Embryonic facial prominence (tissue), 1 donor: ENCODE data around the gene SIK2.
A peak's percentile ranks its signal among the peaks of the same experiment; 100 is the strongest.
"Not testable (repeated sequence)": the region's sequence is repeated elsewhere in the genome, so short reads cannot be mapped to it uniquely, and the experiment has no call there.

Experiments used
- DNase-seq: peaks from one replicate; pipeline ENCODE4 v3.0.0-alpha.2; 2016; ENCODE audit errors: extremely low spot score

SIK2 gene

DNA sequence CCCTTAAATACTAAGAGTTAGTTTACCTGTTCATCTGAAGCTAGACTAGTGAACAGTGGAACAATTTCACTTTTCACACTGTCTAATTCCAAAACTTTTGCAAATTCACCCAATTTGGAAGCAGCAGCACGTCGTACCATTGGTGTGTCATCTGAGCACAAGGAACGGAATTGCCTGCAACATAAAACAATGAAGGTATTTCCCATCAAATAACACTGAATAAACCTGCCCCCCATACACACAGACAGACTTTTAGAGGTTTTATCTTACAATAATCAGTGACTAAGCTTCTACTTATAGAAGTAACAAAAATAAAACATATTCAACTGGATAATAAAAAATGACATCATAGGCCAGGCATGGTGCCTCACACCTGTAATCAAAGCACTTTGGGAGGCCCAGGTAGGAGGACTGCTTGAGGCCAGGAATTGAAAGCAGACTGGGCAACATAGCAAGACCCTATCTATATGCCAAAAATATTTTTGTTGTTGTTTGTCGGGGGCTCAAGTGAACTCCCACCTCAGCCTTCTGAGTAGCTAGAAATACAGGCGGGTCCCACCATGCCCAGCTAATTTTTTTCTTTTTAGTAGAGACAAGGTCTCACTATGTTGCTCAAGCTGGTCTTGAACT, 157.6 kb downstream of the SIK2 start:
- DNase-seq: no peak

DNA sequence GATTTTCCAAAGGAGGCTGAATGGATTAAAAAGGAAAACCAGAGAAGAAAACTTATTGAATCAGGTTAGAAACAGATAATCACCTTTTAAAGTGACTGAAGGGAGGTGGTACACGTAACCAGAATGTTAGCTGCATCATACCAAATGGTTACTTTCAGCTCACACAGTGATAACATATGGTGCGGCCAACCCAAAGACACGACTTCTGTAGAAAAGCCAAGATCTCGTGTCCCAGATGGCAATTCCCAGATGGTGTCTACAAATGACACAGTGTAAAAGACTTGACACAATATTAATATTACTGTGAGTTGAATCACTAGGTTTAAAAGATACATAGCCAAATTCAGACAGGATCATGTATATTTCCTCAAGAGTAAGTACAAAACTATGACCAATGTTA, 158.8 kb downstream of the SIK2 start:
- DNase-seq: no peak

DNA sequence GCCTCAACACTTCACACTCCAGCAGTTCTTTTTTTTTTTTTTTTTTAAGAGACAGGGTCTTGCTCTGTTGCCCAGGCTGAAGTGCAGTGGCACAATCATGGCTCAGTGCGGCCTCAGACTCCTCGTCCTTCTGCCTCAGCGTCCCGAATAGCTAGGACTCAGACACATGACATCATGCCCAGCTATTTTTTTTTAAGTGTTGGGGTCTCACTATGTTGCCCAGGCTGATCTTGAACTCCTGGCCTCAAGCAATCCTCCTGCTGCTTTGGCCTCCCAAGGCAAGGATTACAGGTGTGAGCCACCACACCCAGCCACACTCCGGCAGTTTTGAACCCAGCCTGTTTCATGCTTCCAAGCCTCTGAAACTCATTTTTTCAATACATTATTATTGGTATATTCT, 160.3 kb downstream of the SIK2 start:
- no peak for DNase-seq

DNA sequence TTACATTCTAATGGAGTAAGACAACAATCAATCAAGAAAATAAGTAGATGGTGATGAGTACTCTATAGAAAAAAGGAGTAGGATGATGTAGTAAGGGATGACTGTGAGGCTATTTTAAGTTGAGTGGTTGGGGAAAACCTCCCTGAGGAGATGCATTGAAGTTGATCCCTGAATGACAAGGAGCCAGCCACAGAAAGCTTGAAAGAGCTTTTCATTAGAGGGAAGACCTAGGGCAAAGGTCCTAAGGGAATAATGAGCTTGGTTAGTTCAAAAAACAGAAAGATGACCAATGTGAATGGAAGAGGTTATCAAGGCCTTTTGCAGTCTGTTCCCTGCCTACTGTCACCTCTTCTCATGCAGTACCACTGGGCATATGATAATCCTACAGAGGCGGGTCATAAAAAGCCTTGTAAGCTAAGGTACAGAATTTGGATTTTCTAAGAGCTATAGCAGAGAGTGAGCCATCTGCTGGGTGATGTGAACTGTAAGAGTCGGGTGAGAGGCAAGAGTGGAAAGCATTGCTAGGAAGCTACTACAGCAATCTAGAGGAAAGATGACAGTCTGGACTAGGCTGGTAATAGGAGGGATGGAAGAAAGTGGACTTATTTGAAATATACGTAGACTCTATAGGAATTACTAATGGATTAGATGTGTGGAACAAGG, 160.9 kb downstream of the SIK2 start:
- no peak for DNase-seq

DNA sequence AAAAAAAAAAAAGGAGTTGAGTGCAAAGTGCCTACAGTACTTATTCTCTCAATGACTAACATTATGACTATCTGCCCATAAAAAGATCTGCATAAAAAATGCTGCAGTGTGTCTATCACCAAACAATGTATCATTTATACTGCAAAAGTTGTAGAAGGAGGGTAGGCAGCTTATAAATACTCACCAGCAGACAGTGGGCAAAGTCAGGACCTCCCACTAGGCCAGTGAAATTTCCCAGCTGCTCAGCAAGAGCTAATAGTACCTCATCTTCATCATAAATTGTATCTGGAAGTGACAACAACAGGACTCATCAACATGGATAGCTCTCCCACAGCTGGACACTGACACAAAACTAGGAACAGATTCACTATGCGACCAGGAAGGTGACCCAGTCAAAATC, 162.4 kb downstream of the SIK2 start:
- DNase-seq: no peak

DNA sequence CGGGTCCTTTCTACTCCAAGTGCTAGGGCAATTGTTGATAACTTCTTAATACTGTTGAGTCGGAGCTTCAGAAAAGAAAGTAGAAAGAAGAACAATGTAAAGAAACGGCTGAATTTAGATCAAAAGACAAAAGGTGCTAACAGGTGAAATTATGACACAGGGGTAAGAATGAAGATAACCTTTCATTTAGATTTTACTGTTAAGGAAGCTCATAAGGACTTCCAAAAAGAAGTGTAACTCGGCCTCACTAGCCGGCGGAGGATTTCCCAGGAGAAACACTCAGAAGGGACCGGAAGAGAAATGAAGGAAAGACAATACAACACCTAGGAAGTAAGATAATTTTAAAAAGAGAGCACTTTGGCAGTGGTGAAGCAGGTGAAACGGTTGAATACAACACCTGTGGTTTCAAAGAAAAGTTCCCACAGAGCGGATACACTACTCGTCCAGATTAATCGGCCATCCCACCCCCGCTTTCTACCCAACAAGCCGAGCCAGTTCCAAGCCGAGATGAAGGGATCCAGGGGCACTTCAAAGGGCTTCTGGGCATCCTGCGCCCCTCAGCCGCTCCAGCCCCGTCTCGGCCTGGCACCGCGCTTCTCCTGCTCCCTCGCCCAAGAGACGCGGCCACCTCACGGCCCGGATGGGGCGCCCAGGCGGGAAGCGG, 163.2 kb downstream of the SIK2 start:
- DNase-seq: no peak

DNA sequence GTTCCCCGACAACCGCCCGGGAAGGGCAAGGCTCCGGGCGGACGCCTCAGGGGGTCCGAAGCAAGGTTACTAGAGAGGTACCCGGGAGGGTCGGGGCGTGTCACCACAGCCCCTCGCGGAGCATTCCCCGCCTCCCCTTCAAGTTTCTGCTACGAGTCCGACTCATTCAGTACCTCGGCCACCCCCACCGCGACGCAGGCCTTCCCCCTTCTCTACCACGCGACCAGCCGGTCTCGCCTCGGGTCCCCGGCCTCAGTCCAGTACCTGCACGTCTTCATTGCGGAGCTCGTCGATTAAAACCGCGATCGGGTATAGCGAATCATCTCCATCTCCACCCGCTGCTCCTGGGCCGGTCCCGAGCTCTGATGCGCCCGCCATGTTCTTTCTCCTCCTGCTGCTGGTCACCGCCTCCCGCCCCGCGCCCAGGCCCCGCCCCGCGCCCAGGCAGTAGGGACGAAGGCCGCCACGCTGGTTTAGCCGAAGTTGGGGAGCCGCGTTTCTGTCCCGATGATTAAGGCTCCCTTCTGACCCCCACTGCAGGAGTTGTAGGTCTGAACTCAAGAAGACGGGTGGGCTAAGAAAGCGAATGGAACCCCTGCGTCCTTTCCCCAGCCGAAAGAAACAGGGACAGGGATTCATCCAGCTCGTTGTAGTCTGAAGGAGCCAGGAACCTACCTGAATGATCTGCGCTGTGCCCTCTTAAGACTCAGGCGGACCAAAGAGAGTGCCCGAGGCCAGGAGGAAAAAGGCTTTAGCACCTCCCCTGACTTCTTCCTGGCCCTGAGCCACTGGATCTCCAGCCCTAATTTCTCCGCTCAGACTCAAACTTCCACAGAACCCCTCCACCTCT, 164.0 kb downstream of the SIK2 start, which contains the start of gene PPP2R1B:
TSS of gene PPP2R1B (minus strand) at position 406 of the 850 bp plus-strand sequence. CDS start at position 378, 28 bp downstream.
- peak; percentile 78 for DNase-seq

DNA sequence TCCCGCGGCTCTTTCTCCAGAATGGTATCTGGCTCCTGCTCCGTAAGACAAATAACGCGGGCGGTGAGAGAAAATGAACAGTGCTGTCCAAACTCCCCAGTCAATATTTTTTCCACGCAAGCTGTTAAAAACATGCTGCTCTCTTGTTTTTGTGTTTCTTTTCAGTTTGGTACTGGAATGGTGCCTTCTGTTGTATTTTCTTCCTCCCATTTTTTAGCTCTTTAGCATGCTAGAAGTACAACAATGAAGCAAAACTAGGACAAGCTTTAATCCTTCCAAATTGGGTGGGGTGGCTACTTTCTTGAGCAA, 164.5 kb downstream of the SIK2 start:
- no peak for DNase-seq

DNA sequence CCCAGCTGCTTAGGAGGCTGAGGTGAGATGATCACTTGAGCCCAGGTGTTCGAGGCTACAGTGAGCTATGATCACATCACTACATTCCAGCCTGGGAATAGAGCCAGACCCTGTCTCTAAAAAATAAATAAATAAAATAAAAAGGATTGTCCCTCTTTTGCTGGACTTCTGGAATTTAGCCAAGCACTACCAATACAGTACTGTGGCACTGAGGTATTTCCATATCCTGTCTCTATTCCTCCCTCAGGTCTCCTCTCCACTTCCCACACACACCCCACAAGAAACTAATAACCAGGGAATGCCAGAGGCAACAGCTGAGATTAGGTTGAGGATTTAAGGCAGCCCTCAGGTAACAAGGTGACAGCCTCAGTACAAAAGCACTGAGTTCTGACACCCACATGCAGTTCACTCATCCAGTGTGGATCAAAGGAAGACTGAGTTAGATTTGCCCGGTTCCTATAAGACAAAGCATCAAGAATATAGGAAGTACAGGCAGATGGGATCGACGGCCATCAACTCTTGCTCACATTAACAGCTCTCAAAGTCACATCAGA, 168.4 kb downstream of the SIK2 start:
- no peak for DNase-seq

DNA sequence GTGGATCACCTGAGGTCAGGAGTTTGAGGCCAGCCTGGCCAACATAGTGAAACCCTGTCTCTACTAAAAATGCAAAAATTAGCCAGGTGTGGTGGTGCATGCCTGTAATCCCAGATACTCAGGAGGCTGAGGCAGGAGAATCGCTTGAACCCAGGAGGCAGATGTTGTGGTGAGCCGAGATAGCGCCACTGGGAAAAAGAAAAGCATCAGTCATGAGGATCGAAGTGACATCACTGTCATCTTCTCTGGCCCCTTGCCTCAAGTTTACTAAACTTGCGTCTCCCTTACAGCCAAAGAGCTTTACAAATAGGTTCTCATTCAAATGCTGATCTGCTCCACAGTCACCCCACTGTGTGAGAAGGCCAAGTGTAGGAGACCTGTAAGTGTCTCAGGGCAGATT, 169.0 kb downstream of the SIK2 start:
- DNase-seq: not testable (repeated sequence)

DNA sequence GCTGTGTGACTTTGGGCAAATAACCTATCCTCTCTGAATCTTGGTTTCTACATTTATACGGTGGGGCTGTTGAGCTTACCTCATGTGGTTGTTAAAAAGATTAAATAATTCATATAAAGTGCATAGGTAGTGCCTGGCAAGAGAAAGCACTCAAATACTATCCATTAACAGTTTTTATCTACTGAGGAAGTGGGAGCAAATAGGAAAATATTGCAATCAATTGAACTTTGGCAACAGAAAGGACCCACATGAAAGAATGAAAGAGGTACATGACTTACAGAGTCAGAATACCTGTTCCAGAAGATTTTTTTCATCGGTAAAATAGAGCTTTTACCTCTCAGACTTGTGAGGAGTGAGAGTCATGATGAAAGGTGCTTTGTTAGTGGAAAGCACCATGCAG, 170.3 kb downstream of the SIK2 start:
- no peak for DNase-seq

DNA sequence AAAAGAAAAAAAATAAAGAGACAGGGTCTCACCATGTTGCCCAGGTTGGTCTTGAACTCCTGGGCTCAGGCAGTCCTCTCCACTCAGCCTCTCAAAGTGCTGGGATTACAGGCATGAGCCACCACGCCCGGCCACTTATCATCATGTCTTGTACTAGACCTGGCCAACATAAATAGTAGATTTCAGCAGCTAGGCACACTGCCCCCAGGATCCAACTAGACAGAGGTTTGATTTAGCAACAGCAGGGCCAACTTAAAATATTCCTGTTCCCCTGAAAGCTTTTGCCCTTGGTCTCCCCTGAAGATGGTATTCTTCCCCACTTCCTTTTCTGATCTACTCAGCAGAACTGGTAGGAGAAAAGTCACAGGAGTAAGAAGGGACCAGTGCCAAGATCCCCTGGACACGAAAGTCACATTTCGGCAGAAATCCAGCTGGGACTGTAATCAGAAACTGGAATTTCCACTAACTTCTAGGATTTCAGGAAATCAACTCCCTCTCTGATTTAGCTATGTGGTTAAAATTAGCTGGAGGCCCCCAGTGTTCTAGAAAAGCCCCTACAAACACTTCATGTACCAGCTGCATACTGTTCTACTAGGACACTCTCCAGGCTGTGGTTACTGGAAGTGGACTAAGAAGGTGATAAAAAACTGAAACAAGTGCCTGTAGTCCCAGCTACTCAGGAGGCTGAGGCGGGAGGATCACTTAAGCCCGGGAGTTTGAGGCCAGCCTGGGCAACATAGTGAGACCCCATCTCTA, 172.9 kb downstream of the SIK2 start:
- DNase-seq: no peak

DNA sequence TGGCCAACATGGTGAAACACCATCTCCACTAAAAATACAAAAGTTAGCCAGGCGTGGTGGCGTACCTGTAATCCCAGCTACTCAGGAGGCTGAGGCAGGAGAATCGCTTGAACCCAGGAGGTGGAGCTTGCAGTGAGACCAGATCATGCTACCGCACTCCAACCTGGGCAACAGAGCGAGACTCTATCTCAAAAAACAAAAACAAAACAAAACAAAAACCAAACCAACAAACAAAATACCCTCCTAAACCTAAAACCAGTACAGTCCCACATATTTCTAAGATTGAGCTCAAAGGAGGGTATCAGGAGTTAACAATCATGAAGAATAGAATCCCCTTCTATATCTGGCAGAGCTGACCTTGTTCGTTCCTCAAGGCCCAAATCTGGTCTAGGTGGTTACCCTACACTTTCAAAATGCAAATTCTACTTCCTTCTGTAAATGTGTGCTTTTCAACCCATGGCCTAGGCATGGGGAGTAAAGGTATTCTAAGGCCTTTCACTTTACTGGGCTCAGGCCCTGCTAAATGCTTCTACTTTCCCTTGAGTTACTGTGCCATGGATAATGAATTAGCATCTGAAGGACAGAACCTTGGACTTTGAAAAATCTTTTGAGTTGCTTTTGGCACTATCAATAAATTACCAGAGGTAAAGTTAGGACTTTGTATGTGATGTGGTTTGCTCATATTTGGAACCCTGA, 174.3 kb downstream of the SIK2 start:
- no peak for DNase-seq

DNA sequence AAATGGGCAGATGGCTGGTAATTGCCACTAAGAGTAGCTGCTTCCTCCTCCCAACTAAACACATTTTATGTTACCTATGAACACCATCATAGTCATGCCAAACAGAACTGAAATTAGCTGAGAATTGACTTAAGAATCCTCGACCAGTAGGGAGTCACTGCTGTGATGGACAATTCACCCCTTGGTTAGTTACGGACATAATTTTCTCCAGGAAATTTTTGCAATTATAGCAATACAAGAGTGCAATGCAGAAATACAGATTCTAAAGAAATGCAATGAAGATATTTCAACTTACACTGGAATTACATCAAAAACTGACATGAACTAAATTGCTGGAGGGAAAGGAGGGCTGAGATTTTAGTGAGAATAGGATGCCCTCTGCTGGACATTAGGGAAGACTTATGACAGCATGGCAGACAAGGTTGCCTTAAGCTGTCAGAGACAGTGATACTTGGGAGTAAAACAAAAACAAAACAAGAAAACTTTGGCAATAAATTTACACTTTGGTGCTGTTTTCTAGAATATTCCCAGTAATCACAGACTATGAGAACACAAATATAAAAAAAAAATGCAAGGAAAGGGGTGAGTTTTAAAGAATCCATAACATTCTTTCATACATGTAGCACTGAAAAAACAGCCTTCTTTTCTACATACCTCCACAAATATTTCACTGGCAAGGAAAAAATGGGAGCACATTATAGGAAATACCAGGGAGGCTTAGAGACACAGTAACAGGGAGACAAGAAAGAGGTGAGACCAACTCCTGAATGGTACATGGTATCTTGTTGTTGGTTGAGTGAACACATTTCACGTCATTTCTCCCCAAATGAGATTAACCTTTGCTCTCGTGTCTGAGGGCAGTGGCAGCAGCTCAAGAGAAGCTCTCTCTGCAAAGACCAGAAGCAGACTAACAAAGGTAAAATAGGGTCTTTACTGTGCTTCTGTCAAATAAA, 175.1 kb downstream of the SIK2 start:
- peak; percentile 76 for DNase-seq

DNA sequence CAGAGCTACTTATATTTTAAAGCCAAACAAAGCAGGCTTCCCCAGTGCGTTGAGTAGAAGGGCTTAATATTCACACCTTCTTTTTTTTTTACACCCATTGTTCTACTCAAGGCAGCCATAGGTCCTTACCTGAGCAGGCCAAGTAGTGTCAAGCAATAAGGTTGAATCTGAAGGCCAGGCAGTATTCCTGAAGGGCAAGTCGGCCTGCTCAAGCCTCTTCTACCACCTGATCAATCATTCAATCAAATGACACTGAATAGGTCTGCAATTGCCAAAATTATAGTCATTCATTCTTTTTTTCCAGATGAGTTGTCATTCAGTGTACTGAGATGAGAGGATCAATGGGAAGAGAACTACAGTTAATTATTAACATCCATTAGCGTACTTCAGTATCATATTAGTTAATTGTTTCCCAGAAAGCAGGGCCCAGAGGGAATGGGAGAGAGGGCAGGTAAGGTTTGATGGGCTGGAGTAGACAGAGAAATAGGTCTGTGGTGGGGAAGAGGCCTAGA, 175.9 kb downstream of the SIK2 start:
- no peak for DNase-seq

DNA sequence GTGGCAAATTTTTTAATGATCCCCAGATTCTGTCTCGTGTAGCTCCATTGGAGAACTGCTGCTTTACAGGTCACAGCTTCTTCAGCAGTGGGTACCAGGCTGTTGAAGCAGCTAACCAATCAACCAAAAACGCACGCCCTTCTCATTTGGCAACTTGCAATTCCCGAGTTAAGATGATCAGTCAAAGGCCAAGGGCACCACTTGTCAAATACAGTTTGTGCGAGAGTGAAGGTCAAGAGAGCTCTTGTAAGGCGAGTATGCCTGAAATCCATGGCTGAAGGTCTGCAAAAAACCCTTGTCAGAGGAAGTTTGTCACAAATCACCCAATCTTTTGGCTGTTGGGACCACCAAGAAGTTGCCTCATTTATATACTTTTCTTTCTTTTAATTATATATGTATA, 176.9 kb downstream of the SIK2 start:
- DNase-seq: no peak
